ENCODE results near the gene ROR1.
A peak's percentile ranks its signal among the peaks of the same experiment; 100 is the strongest.

The ROR1 gene

GRCh38 chr1:64124704-64125440 lies 351.1 kb downstream of the ROR1 start:
- TF ChIP-seq CTCF (IDR thresholded peaks at IDR 0.05; ENCODE audit: low read depth, low read length, missing control alignments), result no peak
- no peak for DNase-seq (ENCODE audit: extremely low read depth, low read depth)
- no peak overlapping the region for H3K4me3 ChIP-seq (replicated peaks; ENCODE audit: low read depth, low read length)

GRCh38 chr1:64126581-64126980 lies 352.8 kb downstream of the ROR1 start:
- no peak overlapping the region for H3K4me3 ChIP-seq (replicated peaks; ENCODE audit: low read depth, low read length)
- no peak for TF ChIP-seq CTCF (IDR thresholded peaks at IDR 0.05; ENCODE audit: low read depth, low read length, missing control alignments)
- no peak for DNase-seq (ENCODE audit: extremely low read depth, low read depth)

- TF ChIP-seq CTCF (IDR thresholded peaks at IDR 0.05; ENCODE audit: low read depth, low read length, missing control alignments), result no peak
- no peak for DNase-seq (ENCODE audit: extremely low read depth, low read depth)
- H3K4me3 ChIP-seq (replicated peaks; ENCODE audit: low read depth, low read length), result no peak overlapping the region
Observed at GRCh38 chr1:64127297-64127696, 353.5 kb downstream of the ROR1 start.

- no peak for TF ChIP-seq CTCF (IDR thresholded peaks at IDR 0.05; ENCODE audit: low read depth, low read length, missing control alignments)
- no peak for DNase-seq (ENCODE audit: extremely low read depth, low read depth)
Observed at GRCh38 chr1:64129701-64130100, 355.9 kb downstream of the ROR1 start.

GRCh38 chr1:64131155-64131554 lies 357.3 kb downstream of the ROR1 start:
- no peak for TF ChIP-seq CTCF (IDR thresholded peaks at IDR 0.05; ENCODE audit: low read depth, low read length, missing control alignments)
- DNase-seq (ENCODE audit: extremely low read depth, low read depth), result no peak
- H3K4me3 ChIP-seq (replicated peaks; ENCODE audit: low read depth, low read length), result no peak overlapping the region

More at GRCh38 chr1:64129701-64130100, 355.9 kb downstream of the ROR1 start:
- no peak overlapping the region for H3K4me3 ChIP-seq (replicated peaks; ENCODE audit: low read depth, low read length)

- no peak for TF ChIP-seq CTCF (IDR thresholded peaks at IDR 0.05; ENCODE audit: low read depth, low read length, missing control alignments)
- DNase-seq (ENCODE audit: extremely low read depth, low read depth), result peak; percentile 94
- no peak overlapping the region for H3K4me3 ChIP-seq (replicated peaks; ENCODE audit: low read depth, low read length)
Observed at GRCh38 chr1:64133036-64133435, 359.2 kb downstream of the ROR1 start.
